Lung (tissue), 12 donors: ENCODE results near the gene PTPN7. TPM values are rescaled to one million over a fixed set of nuclear protein-coding genes. Genes with fewer than 3 reads are reported as not detected.

Experiments used
- ATAC-seq: fragments of 200-7000 bp; cut with Tn5 transposase; one replicate; pipeline ENCODE4 v1.9.1; 2020; ENCODE audit warnings: moderate number of reproducible peaks; ENCODE audit not compliant: insufficient read depth, low FRiP score
- DNase-seq, 3 donors: peaks; one replicate each; pipeline ENCODE4 v3.0.0-alpha.2; 2013 to 2017
- H3K27ac ChIP-seq, 2 donors: one replicate each; pipeline ENCODE4 v1.5.1; 2013; ENCODE audit warnings: mild to moderate bottlenecking in 2 of 2, moderate library complexity in 2 of 2, control low read depth in 1 of 2, inconsistent platforms in 1 of 2, low read depth in 1 of 2, low read length in 1 of 2
- H3K27me3 ChIP-seq, 3 donors: one replicate each; pipeline ENCODE4 v1.5.1; 2013; ENCODE audit warnings: low read length in 2 of 3; ENCODE audit not compliant: control insufficient read depth in 3 of 3, insufficient read depth in 3 of 3
- H3K36me3 ChIP-seq, 4 donors: one replicate each; pipeline ENCODE4 v1.5.1; 2013; ENCODE audit warnings: low read length in 4 of 4, mild to moderate bottlenecking in 1 of 4, moderate library complexity in 1 of 4; ENCODE audit not compliant: control insufficient read depth in 4 of 4, insufficient read depth in 4 of 4
- H3K4me1 ChIP-seq, 5 donors: one replicate each; pipeline ENCODE4 v1.5.1; 2013; ENCODE audit warnings: low read length in 5 of 5, mild to moderate bottlenecking in 2 of 5, moderate library complexity in 1 of 5; ENCODE audit not compliant: control insufficient read depth in 5 of 5, insufficient read depth in 5 of 5
- H3K4me3 ChIP-seq: one replicate; pipeline ENCODE4 v1.5.1; 2013; ENCODE audit warnings: mild to moderate bottlenecking, control low read depth, moderate library complexity
- H3K9ac ChIP-seq, 2 donors: one replicate each; pipeline ENCODE4 v1.5.1; 2013; ENCODE audit warnings: low read length in 2 of 2, control low read depth in 1 of 2; ENCODE audit not compliant: insufficient read depth in 1 of 2
- H3K9me3 ChIP-seq, 4 donors: one replicate each; pipeline ENCODE4 v1.5.1; 2013; ENCODE audit warnings: low read length in 3 of 4, mild to moderate bottlenecking in 1 of 4, moderate library complexity in 1 of 4; ENCODE audit not compliant: control insufficient read depth in 4 of 4, insufficient read depth in 3 of 4
- WGBS, 2 donors: extraction: QIAGEN DNeasy Blood & Tissue Kit; methylation state at CpG; one replicate each; pipeline ENCODE4 v1.1.7; 2013; 5-methylcytosine and 5-hydroxymethylcytosine counted together
- polyA plus RNA-seq, 2 donors: library from polyadenylated mRNA; stranded (reverse); fragments of 200-250 nt; gene quantifications; one replicate each; pipeline ENCODE4 v1.2.1, GENCODE V29; 2013
- total RNA-seq, 2 donors: library from RNA; depleted of rRNA in 1 of 2; stranded (reverse); fragments of >200 nt in 1 of 2; gene quantifications; one replicate each; pipeline ENCODE4 v1.2.1, GENCODE V29; 2014 to 2021
- TF ChIP-seq, protein P1 (sequence below): IDR thresholded peaks from 2 replicates; pipeline ENCODE4 v1.5.1; 2012; ENCODE audit warnings: mild to moderate bottlenecking; ENCODE audit errors: control extremely low read depth, extremely low read depth
- donor health status: control.
- donor health status: control.
- donor health status: Bipolar disorder and iron deficiency.
- donor health status: healthy.
- donor health status: DM: yes; HTN: yes; CAD: no.

PTPN7 gene
- total and polyA plus RNA-seq, 4 donors, result 2.9 to 14.0 (median 5.7) TPM

- Histone ChIP-seq H3K9ac (no peak overlapping the region), H3K4me1 (peaks cover 0 to 22% (median 10%) of the 10 kb centered on the region in 5 donors), H3K36me3 (no peaks in the 10 kb centered on the region), H3K9me3 (no peaks in the 10 kb centered on the region), H3K27me3 (no peaks in the 10 kb centered on the region), H3K4me3 (no peak overlapping the region), H3K27ac (no peak overlapping the region)
- ATAC-seq, result no peak
- TF ChIP-seq, protein P1, sequence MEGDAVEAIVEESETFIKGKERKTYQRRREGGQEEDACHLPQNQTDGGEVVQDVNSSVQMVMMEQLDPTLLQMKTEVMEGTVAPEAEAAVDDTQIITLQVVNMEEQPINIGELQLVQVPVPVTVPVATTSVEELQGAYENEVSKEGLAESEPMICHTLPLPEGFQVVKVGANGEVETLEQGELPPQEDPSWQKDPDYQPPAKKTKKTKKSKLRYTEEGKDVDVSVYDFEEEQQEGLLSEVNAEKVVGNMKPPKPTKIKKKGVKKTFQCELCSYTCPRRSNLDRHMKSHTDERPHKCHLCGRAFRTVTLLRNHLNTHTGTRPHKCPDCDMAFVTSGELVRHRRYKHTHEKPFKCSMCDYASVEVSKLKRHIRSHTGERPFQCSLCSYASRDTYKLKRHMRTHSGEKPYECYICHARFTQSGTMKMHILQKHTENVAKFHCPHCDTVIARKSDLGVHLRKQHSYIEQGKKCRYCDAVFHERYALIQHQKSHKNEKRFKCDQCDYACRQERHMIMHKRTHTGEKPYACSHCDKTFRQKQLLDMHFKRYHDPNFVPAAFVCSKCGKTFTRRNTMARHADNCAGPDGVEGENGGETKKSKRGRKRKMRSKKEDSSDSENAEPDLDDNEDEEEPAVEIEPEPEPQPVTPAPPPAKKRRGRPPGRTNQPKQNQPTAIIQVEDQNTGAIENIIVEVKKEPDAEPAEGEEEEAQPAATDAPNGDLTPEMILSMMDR, result no peak
- DNase-seq, result no peak
- 29 to 49% methylated on average over 15 of the region's 15 CpGs for WGBS, 2 donors
Measured at GRCh38 chr1:202162418-202163280, 2.2 kb upstream of the PTPN7 start.

DNA sequence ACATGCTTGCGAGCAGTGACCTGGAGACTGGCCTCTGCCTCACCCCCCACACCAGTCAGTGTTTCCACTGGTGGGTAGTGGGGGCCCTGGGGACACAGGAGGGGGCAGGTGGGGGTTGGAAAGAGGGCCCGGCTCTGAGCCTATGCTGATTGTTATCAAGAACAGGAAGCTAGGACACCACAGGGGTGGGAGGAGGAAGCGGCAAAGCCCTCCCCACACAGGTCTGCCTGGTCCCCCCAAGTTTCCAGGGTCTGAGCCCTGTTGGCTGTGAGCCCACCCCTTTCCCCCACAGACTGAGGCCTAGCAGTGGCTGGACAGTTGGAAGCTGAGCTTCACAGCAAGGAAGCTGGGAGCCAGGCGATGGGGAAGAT, 1.6 kb upstream of the PTPN7 start:
- Histone ChIP-seq H3K9ac (no peak overlapping the region), H3K4me3 (no peak overlapping the region), H3K4me1 (peaks cover 0 to 20% (median 10%) of the 10 kb centered on the region in 5 donors), H3K27me3 (no peaks in the 10 kb centered on the region), H3K9me3 (no peaks in the 10 kb centered on the region), H3K27ac (no peak overlapping the region), H3K36me3 (no peaks in the 10 kb centered on the region)
- 24 to 50% methylated on average over 4 of the region's 4 CpGs for WGBS, 2 donors
- DNase-seq, result no peak
- no peak for ATAC-seq
- TF ChIP-seq, protein P1, result no peak

GRCh38 chr1:202161151-202162046, 997 bp upstream of the PTPN7 start:
- ATAC-seq, result no peak

More at GRCh38 chr1:202161151-202162046, 997 bp upstream of the PTPN7 start:
- no peaks in the 10 kb centered on the region for H3K27me3 ChIP-seq
- H3K9ac ChIP-seq, result no peak overlapping the region
- H3K9me3 ChIP-seq, result no peaks in the 10 kb centered on the region
- H3K4me3 ChIP-seq, result no peak overlapping the region
- H3K27ac ChIP-seq, result no peak overlapping the region
- TF ChIP-seq, protein P1, result no peak
- peaks cover 0 to 20% (median 10%) of the 10 kb centered on the region in 5 donors for H3K4me1 ChIP-seq
- no peaks in the 10 kb centered on the region for H3K36me3 ChIP-seq
- peak in 1 of 3 donors; percentile 21 for DNase-seq
- 44 to 61% methylated on average over 22 of the region's 22 CpGs for WGBS, 2 donors
